OCI-LY7 (cell line): ENCODE data around the gene AGBL1. TPM values are rescaled to one million over a fixed set of nuclear protein-coding genes. Genes with fewer than 3 reads are reported as not detected.

ENCODE experiments used
- BruUV-seq: library from RNA; stranded (reverse); fragments of 400-500 nt; replicated peaks from 2 replicates; lab custom pipeline; 2021; lab: Mats Ljungman, UMichigan
- CTCF ChIA-PET: fragments of 300-600 bp; sonication (Branson Sonifier 250); formaldehyde crosslinking; loops from one replicate; lab custom pipeline; 2022; ENCODE audit warnings: antibody characterized with exemption; ENCODE audit not compliant: unreplicated experiment; lab: Charles Lee
- POLR2A ChIA-PET: fragments of 300-600 bp; sonication (Branson Sonifier 250); formaldehyde crosslinking; loops from one replicate; lab custom pipeline; 2022; ENCODE audit warnings: antibody characterized with exemption; lab: Charles Lee
- DNase-seq: peaks from one replicate; pipeline ENCODE4 v3.0.0-alpha.2; 2015; ENCODE audit warnings: low spot score
- H2AFZ ChIP-seq: fragments of 200-600 bp; sonication (generic), shearing (Covaris generic); 2 replicates; pipeline ENCODE4 v1.6.1; 2014; ENCODE audit warnings: mild to moderate bottlenecking, antibody characterized with exemption, low read length, moderate library complexity
- H3K27ac ChIP-seq: fragments of 200-600 bp; sonication (generic); 2 replicates; pipeline ENCODE4 v1.5.1; 2014; ENCODE audit warnings: mixed run types, low read depth, mild to moderate bottlenecking, moderate library complexity, low read length, inconsistent platforms; ENCODE audit not compliant: poor library complexity, severe bottlenecking
- H3K36me3 ChIP-seq: fragments of 200-600 bp; sonication (generic); 2 replicates; pipeline ENCODE4 v1.6.1; 2014; ENCODE audit warnings: mild to moderate bottlenecking, antibody characterized with exemption, low read length, moderate library complexity, mixed read lengths; ENCODE audit not compliant: insufficient read depth
- H3K4me1 ChIP-seq: fragments of 200-600 bp; sonication (generic); 2 replicates; pipeline ENCODE4 v1.5.1; 2014; ENCODE audit warnings: mild to moderate bottlenecking, low read length; ENCODE audit not compliant: insufficient read depth, poor library complexity, severe bottlenecking
- H3K4me2 ChIP-seq: fragments of 200-600 bp; sonication (generic); 2 replicates; pipeline ENCODE4 v1.6.1; 2014; ENCODE audit warnings: mild to moderate bottlenecking, low read length
- H3K4me3 ChIP-seq: fragments of 200-600 bp; sonication (generic); 2 replicates; pipeline ENCODE4 v1.5.1; 2014; ENCODE audit warnings: mild to moderate bottlenecking, low read depth, low read length; ENCODE audit not compliant: poor library complexity, severe bottlenecking
- H3K79me2 ChIP-seq: fragments of 200-600 bp; sonication (generic); 2 replicates; pipeline ENCODE4 v1.6.1; 2016; ENCODE audit warnings: low read depth, mild to moderate bottlenecking, low read length, moderate library complexity, mixed read lengths; ENCODE audit not compliant: insufficient read depth
- H3K9me2 ChIP-seq: fragments of 200-600 bp; sonication (generic); 2 replicates; pipeline ENCODE4 v1.6.1; 2016; ENCODE audit warnings: mild to moderate bottlenecking, low read length, mixed read lengths; ENCODE audit not compliant: insufficient read depth
- H3K9me3 ChIP-seq: fragments of 200-600 bp; sonication (generic); 2 replicates; pipeline ENCODE4 v1.6.1; 2014; ENCODE audit warnings: mild to moderate bottlenecking, mixed run types, low read length, mixed read lengths
- H4K20me1 ChIP-seq: fragments of 200-600 bp; sonication (generic); 2 replicates; pipeline ENCODE4 v1.6.1; 2014; ENCODE audit warnings: mild to moderate bottlenecking, antibody characterized with exemption, low read length, moderate library complexity, mixed read lengths; ENCODE audit not compliant: insufficient read depth
- CTCF ChIP-seq: fragments of 200-600 bp; sonication (generic); conservative IDR thresholded peaks from 2 replicates; pipeline ENCODE4 v1.5.1; 2014; ENCODE audit warnings: mild to moderate bottlenecking, antibody characterized with exemption, low read length, moderate library complexity, mixed read lengths
- EZH2phosphoT487 ChIP-seq: fragments of 200-600 bp; sonication (generic); IDR thresholded peaks from 2 replicates; pipeline ENCODE4 v1.6.1; 2018; ENCODE audit warnings: low read depth, borderline replicate concordance, mild to moderate bottlenecking, mixed run types, antibody characterized with exemption, low read length, moderate library complexity, mixed read lengths
- intact Hi-C: fragments of 100-400 bp; cut with micrococcal nuclease; formaldehyde crosslinking; loops from one replicate; pipeline ENCODE4 v1.10.0; 2022; ENCODE audit not compliant: unreplicated experiment
- total RNA-seq, 2 experiments: library from RNA; depleted of rRNA in 1 of 2; stranded (reverse); fragments of >200 nt in 1 of 2; shearing (Covaris generic) in 1 of 2; gene quantifications; 2 replicates each; pipeline ENCODE4 v1.2.3, GENCODE V29; 2014 to 2022

Gene AGBL1
- total RNA-seq, 2 experiments from 2014 or later, result not detected

- ChIA-PET CTCF (no interaction called here), POLR2A (no interaction called here)
- H3K9me2 ChIP-seq, result no peaks in the 10 kb centered on the region
- no peaks in the 10 kb centered on the region for H3K36me3 ChIP-seq
- H3K9me3 ChIP-seq, result no peaks in the 10 kb centered on the region
- TF ChIP-seq CTCF (no peak), EZH2phosphoT487 (no peak)
- intact Hi-C loops, result no loop called here
- no peaks in the 10 kb centered on the region for H3K4me1 ChIP-seq
- H3K79me2 ChIP-seq, result no peaks in the 10 kb centered on the region
- no peak overlapping the region for H3K4me3 ChIP-seq
- H3K4me2 ChIP-seq, result no peak overlapping the region
- BruUV-seq, result no TSS peak
- no peak overlapping the region for H2AFZ ChIP-seq
- DNase-seq, result no peak
- no peak overlapping the region for H3K27ac ChIP-seq
- no peaks in the 10 kb centered on the region for H4K20me1 ChIP-seq
These were observed 402.0 kb downstream of the AGBL1 start for GRCh38 chr15:86481720-86482119.

GRCh38 chr15:86483936-86484335 lies 404.3 kb downstream of the AGBL1 start:
- Histone ChIP-seq H3K4me1 (no peaks in the 10 kb centered on the region), H3K4me3 (no peak overlapping the region), H3K9me2 (no peaks in the 10 kb centered on the region), H3K9me3 (no peaks in the 10 kb centered on the region), H4K20me1 (no peaks in the 10 kb centered on the region), H3K79me2 (no peaks in the 10 kb centered on the region), H3K36me3 (no peaks in the 10 kb centered on the region), H3K4me2 (no peak overlapping the region), H3K27ac (no peak overlapping the region), H2AFZ (no peak overlapping the region)
- no peak for TF ChIP-seq EZH2phosphoT487
- no peak for TF ChIP-seq CTCF
- ChIA-PET POLR2A (interaction anchor here (0.5 kb wide), 1 partner anchor 33 kb away, joined by 3 read pairs; no protein-coding TSS in a partner anchor), CTCF (no interaction called here)
- no TSS peak for BruUV-seq
- DNase-seq, result peak; percentile 14
- intact Hi-C loops, result no loop called here

- H3K36me3 ChIP-seq, result no peaks in the 10 kb centered on the region
- H2AFZ ChIP-seq, result no peak overlapping the region
- ChIA-PET POLR2A (no interaction called here), CTCF (interaction anchor here (0.5 kb wide), 1 partner anchor 214 kb away, joined by 3 read pairs; no protein-coding TSS in a partner anchor)
- BruUV-seq, result no TSS peak
- H3K4me2 ChIP-seq, result no peak overlapping the region
- no peaks in the 10 kb centered on the region for H3K79me2 ChIP-seq
- no peaks in the 10 kb centered on the region for H3K9me3 ChIP-seq
- TF ChIP-seq EZH2phosphoT487 (no peak), CTCF (no peak)
- H3K27ac ChIP-seq, result no peak overlapping the region
- H3K4me3 ChIP-seq, result no peak overlapping the region
- DNase-seq, result no peak
- intact Hi-C loops, result no loop called here
- no peaks in the 10 kb centered on the region for H3K4me1 ChIP-seq
- no peaks in the 10 kb centered on the region for H4K20me1 ChIP-seq
- no peaks in the 10 kb centered on the region for H3K9me2 ChIP-seq
These were observed 408.4 kb downstream of the AGBL1 start for GRCh38 chr15:86488046-86488445.
